LNCaP clone FGC (cell line): ENCODE measurements around the gene PCDHGA1.

Experiments
- DNase-seq: peaks from one replicate; pipeline ENCODE4 v3.0.0-alpha.2; 2011; ENCODE audit warnings: low read depth
- H3K4me3 ChIP-seq: 2 replicates; pipeline ENCODE4 v1.5.1; 2011; ENCODE audit warnings: mild to moderate bottlenecking, low read depth, low read length, control low read depth
- CTCF ChIP-seq: IDR thresholded peaks from 2 replicates; pipeline ENCODE4 v1.5.1; 2012; ENCODE audit warnings: mild to moderate bottlenecking; ENCODE audit not compliant: control insufficient read depth, insufficient read depth; ENCODE audit errors: extremely low read depth

Gene PCDHGA1

GRCh38 chr5:141354900-141355469, 24.7 kb downstream of the PCDHGA1 start, which contains the start of gene PCDHGA4:
PCDHGA4 (plus strand) TSS chr5:141355021; CDS start chr5:141355108, 87 bp downstream.
- TF ChIP-seq CTCF = no peak
- no peak for DNase-seq
- peak within 1 kb of the TSS; percentile 28; the same call in 1 of the 2 replicates for H3K4me3 ChIP-seq

- no peak overlapping the region for H3K4me3 ChIP-seq
- DNase-seq = no peak
- no peak for TF ChIP-seq CTCF
These were observed 25.3 kb downstream of the PCDHGA1 start for GRCh38 chr5:141355641-141356040.

GRCh38 chr5:141356133-141356532, 25.8 kb downstream of the PCDHGA1 start:
- no peak overlapping the region for H3K4me3 ChIP-seq
- DNase-seq = no peak
- TF ChIP-seq CTCF = no peak

- no peak for TF ChIP-seq CTCF
- no peak for DNase-seq
- no peak overlapping the region for H3K4me3 ChIP-seq
These were observed 26.6 kb downstream of the PCDHGA1 start for GRCh38 chr5:141356950-141357349.

GRCh38 chr5:141359790-141360426, 29.6 kb downstream of the PCDHGA1 start, which contains the start of gene PCDHGB2:
PCDHGB2 (plus strand) TSS chr5:141359994; CDS start chr5:141360136, 142 bp downstream.
- H3K4me3 ChIP-seq = peak within 1 kb of the TSS; percentile 50
- TF ChIP-seq CTCF = 0 out of 2 replicates have a peak, but pooled peaks have one; percentile 6
- no peak for DNase-seq

- TF ChIP-seq CTCF = no peak
- H3K4me3 ChIP-seq = no peak overlapping the region
- DNase-seq = no peak
These were observed 30.4 kb downstream of the PCDHGA1 start for GRCh38 chr5:141360685-141361084.
